HFFc6 (cell line): ENCODE measurements around the gene KMT2C. TPM values are rescaled to one million over a fixed set of nuclear protein-coding genes. Genes with fewer than 3 reads are reported as not detected.

Source experiments
- DNase-seq: peaks from one replicate; pipeline ENCODE4 v3.0.0-alpha.2; 2018
- H3K27ac Mint-ChIP-seq: 2 replicates; pipeline ENCODE4 v1.8.0; 2020; ENCODE audit warnings: mild to moderate bottlenecking, mixed read lengths
- H3K27me3 Mint-ChIP-seq: 2 replicates; pipeline ENCODE4 v1.8.0; 2021; ENCODE audit warnings: mild to moderate bottlenecking, moderate library complexity, mixed read lengths; ENCODE audit not compliant: insufficient read depth
- H3K36me3 Mint-ChIP-seq: 2 replicates; pipeline ENCODE4 v1.8.0; 2021; ENCODE audit warnings: low read depth, mixed read lengths
- H3K4me1 Mint-ChIP-seq: 2 replicates; pipeline ENCODE4 v1.8.0; 2020; ENCODE audit warnings: low read depth, mixed read lengths
- H3K4me3 Mint-ChIP-seq: 2 replicates; pipeline ENCODE4 v1.8.0; 2020; ENCODE audit warnings: mild to moderate bottlenecking, moderate library complexity, mixed read lengths
- H3K9me3 Mint-ChIP-seq: 2 replicates; pipeline ENCODE4 v1.8.0; 2020; ENCODE audit warnings: mild to moderate bottlenecking, mixed read lengths
- total RNA-seq, 6 experiments: library from RNA; stranded (reverse); fragmentation: NEBNext Ultra II Directional; extraction: Animal tissue kit (Norgen Biotek cat#: 25700); gene quantifications; 2 replicates in 1 of 6; 3 replicates in 5 of 6; pipeline ENCODE4 v1.2.3, GENCODE V29; 2021
- TF ChIP-seq, protein P1 (sequence below): fragments of 200-600 bp; sonication (generic); IDR thresholded peaks from 2 replicates; pipeline ENCODE4 v1.5.0; 2021; ENCODE audit warnings: antibody characterized with exemption, mild to moderate bottlenecking

Gene KMT2C
- total RNA-seq, 6 experiments from 2014 or later: 23.5 to 30.8 (median 26.0) TPM

- H3K36me3 Mint-ChIP-seq: peaks cover 6% of the 10 kb centered on the region; the same call in 1 of the 2 replicates
- H3K27me3 Mint-ChIP-seq: no peaks in the 10 kb centered on the region
- H3K27ac Mint-ChIP-seq: no peak overlapping the region
- no peaks in the 10 kb centered on the region for H3K9me3 Mint-ChIP-seq
- H3K4me3 Mint-ChIP-seq: no peak overlapping the region
- DNase-seq: no peak
- peaks cover 32% of the 10 kb centered on the region for H3K4me1 Mint-ChIP-seq
- TF ChIP-seq, protein P1, sequence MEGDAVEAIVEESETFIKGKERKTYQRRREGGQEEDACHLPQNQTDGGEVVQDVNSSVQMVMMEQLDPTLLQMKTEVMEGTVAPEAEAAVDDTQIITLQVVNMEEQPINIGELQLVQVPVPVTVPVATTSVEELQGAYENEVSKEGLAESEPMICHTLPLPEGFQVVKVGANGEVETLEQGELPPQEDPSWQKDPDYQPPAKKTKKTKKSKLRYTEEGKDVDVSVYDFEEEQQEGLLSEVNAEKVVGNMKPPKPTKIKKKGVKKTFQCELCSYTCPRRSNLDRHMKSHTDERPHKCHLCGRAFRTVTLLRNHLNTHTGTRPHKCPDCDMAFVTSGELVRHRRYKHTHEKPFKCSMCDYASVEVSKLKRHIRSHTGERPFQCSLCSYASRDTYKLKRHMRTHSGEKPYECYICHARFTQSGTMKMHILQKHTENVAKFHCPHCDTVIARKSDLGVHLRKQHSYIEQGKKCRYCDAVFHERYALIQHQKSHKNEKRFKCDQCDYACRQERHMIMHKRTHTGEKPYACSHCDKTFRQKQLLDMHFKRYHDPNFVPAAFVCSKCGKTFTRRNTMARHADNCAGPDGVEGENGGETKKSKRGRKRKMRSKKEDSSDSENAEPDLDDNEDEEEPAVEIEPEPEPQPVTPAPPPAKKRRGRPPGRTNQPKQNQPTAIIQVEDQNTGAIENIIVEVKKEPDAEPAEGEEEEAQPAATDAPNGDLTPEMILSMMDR: no peak
Measured at GRCh38 chr7:152203095-152203494, 232.7 kb downstream of the KMT2C start.

GRCh38 chr7:152202056-152202455 lies 233.7 kb downstream of the KMT2C start:
- Mint-ChIP-seq H3K36me3 (peaks cover 12% of the 10 kb centered on the region), H3K27ac (peak overlapping the region; percentile 67), H3K27me3 (no peaks in the 10 kb centered on the region), H3K9me3 (no peaks in the 10 kb centered on the region), H3K4me1 (peaks cover 31% of the 10 kb centered on the region), H3K4me3 (no peak overlapping the region; the same call in 1 of the 2 replicates)
- TF ChIP-seq, protein P1: no peak
- peak; percentile 48 for DNase-seq

- no peak for DNase-seq
- Mint-ChIP-seq H3K9me3 (no peaks in the 10 kb centered on the region), H3K36me3 (peaks cover 17% of the 10 kb centered on the region), H3K27ac (no peak overlapping the region), H3K4me1 (peaks cover 37% of the 10 kb centered on the region), H3K27me3 (no peaks in the 10 kb centered on the region), H3K4me3 (no peak overlapping the region)
- TF ChIP-seq, protein P1: no peak
Measured at GRCh38 chr7:152200395-152200794, 235.4 kb downstream of the KMT2C start.

DNA sequence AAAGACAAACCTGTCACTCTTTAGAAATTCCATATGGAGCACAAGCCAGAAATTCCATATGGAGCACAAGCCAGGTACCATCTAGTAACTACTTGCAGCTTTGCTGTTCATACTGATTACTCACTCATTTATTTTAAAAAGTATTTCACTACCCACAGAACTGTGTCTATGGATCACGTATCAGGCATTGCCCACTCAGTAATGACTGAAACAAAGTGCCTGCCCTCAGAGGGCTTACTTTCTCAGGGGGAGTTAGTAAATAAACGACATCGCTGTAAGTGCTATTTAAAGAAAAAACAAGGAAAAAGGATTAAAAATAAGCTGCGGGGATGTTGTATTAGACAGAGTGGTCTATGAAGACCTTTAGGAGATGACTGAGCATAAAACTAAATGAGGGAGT lies 239.4 kb downstream of the KMT2C start:
- Mint-ChIP-seq H3K27ac (no peak overlapping the region), H3K36me3 (peaks cover 26% of the 10 kb centered on the region), H3K4me1 (peaks cover 21% of the 10 kb centered on the region), H3K27me3 (no peaks in the 10 kb centered on the region; the same call in 1 of the 2 replicates), H3K4me3 (no peak overlapping the region), H3K9me3 (no peaks in the 10 kb centered on the region)
- TF ChIP-seq, protein P1: no peak
- no peak for DNase-seq

DNA sequence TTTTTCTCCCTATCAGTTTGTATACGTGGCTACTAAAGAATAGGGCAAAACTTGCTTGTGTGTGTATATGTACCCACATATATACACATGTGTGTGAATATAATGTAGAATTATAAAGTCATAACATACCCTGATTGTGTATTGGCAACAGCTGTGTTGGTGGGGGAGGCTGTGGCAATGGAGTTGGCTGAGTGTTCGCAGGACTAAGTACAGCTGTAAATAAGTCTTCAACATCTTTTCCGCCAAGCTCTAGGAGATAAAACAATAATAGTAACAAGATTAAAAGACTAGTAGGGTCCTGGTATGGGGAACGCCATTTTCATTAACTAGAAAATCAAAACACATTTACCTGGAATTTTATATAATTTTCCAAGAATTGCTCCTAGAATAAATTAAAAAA lies 241.9 kb downstream of the KMT2C start:
- DNase-seq: no peak
- Mint-ChIP-seq H3K9me3 (no peaks in the 10 kb centered on the region), H3K4me3 (no peak overlapping the region), H3K27ac (no peak overlapping the region), H3K4me1 (peaks cover 11% of the 10 kb centered on the region; the same call in 1 of the 2 replicates), H3K27me3 (no peaks in the 10 kb centered on the region; the same call in 1 of the 2 replicates), H3K36me3 (peaks cover 34% of the 10 kb centered on the region)
- TF ChIP-seq, protein P1: no peak

DNA sequence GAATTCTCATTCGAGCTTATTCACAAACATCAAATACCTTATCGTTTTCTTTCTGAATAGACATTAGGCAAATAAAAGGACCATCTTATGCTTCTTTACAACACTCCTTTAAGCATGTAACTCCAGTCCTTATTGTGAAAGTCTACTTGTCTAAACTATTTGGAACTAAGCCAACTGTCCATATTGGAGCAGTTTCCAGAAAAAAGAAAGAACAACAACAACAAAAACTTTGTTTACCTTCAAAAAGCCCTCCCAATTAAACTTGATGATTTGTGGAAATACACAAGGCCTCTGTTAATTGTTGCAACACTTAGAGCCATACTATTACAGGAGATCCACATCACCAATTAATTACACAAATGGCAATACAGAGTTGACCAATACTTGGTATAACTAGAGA lies 246.7 kb downstream of the KMT2C start:
- Mint-ChIP-seq H3K4me1 (no peaks in the 10 kb centered on the region; the same call in 1 of the 2 replicates), H3K36me3 (peaks cover 18% of the 10 kb centered on the region), H3K27ac (no peak overlapping the region), H3K4me3 (no peak overlapping the region), H3K9me3 (no peaks in the 10 kb centered on the region), H3K27me3 (no peaks in the 10 kb centered on the region; the same call in 1 of the 2 replicates)
- TF ChIP-seq, protein P1: no peak
- DNase-seq: no peak
